Activated CD8-positive, alpha-beta T cell treated with anti-CD3 and anti-CD28 coated beads for 36 hours (primary cell): ENCODE results near the gene CD200R1. TPM values are rescaled to one million over a fixed set of nuclear protein-coding genes. Genes with fewer than 3 reads are reported as not detected.

Source experiments
- ATAC-seq: fragments of 200-7000 bp; cut with Tn5 transposase; one replicate; pipeline ENCODE4 v1.10.0; 2021; ENCODE audit warnings: mild to moderate bottlenecking, moderate library complexity
- CTCF ChIA-PET: fragments of 350-600 bp; sonication (Branson Sonifier 250); formaldehyde crosslinking; loops from one replicate; lab custom pipeline; 2021; ENCODE audit warnings: antibody characterized with exemption; lab: Charles Lee
- POLR2A ChIA-PET: fragments of 350-600 bp; sonication (Branson Sonifier 250); formaldehyde crosslinking; loops from one replicate; lab custom pipeline; 2021; ENCODE audit warnings: antibody characterized with exemption; lab: Charles Lee
- DNase-seq: peaks from one replicate; pipeline ENCODE4 v3.0.0-alpha.2; 2020
- H3K27ac Mint-ChIP-seq: one replicate; pipeline ENCODE4 v1.8.0; 2021; ENCODE audit warnings: mild to moderate bottlenecking, mixed read lengths
- H3K27me3 Mint-ChIP-seq: one replicate; pipeline ENCODE4 v1.8.0; 2021; ENCODE audit warnings: mixed read lengths
- H3K36me3 Mint-ChIP-seq: one replicate; pipeline ENCODE4 v1.8.0; 2021; ENCODE audit warnings: low read depth, mixed read lengths
- H3K4me1 Mint-ChIP-seq: one replicate; pipeline ENCODE4 v1.8.0; 2021; ENCODE audit warnings: low read depth, mixed read lengths
- H3K4me3 Mint-ChIP-seq: one replicate; pipeline ENCODE4 v1.8.0; 2021; ENCODE audit warnings: mild to moderate bottlenecking, moderate library complexity, mixed read lengths
- H3K9me3 Mint-ChIP-seq: one replicate; pipeline ENCODE4 v1.8.0; 2021; ENCODE audit warnings: mixed read lengths
- intact Hi-C: fragments of 100-400 bp; cut with micrococcal nuclease; formaldehyde crosslinking; loops from one replicate; pipeline ENCODE4 v1.10.0; 2022
- total RNA-seq, 2 experiments: library from RNA; stranded (reverse); gene quantifications; one replicate each; pipeline ENCODE4 v1.2.3, GENCODE V29; 2021
- TF ChIP-seq, protein P1 (sequence below): fragments of 200-600 bp; IDR thresholded peaks from one replicate; pipeline ENCODE4 v1.8.0; 2022; ENCODE audit warnings: antibody characterized with exemption, mild to moderate bottlenecking

The CD200R1 gene
- total RNA-seq, 2 experiments from 2014 or later = 1.4 to 1.8 TPM

DNA sequence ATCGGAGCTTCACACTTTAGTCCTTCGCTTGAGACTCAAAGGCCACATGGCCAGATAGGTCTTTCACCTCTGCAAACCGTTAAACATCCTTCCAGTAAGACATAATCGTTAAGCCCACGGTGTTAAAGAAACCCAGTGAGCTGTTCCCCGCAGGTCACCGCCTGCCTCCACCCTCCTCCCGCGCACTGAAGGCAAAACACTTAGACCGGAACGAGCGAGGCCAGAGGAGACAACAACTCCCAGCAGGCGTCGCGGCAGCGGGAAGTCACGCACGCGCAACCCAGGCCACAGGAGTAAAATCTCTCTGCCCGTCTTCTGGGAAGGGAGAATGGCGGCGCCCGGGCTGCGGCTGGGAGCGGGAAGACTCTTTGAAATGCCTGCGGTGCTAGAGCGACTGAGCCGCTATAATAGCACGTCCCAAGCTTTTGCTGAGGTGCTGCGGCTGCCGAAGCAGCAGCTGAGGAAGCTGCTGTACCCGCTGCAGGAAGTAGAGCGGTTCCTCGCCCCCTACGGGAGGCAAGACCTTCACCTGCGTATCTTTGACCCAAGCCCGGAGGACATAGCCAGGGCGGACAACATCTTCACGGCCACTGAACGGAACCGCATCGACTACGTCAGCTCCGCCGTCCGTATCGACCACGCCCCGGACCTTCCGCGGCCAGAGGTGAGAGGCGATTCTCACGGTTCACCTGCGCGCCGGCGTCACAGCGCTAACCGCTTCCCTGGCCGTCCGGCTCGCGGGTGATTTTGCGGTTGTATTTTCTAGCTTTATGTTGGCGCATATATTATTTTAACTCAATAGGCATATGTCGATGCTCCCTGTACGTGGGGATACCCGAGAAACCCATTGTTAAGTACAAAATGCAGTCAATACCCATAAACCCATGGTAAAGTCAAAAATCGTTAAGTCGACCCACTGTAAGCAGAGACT is 16.0 kb upstream of the CD200R1 start, which contains the start of gene GTPBP8:
Gene GTPBP8, plus strand, starts transcription at position 313 of the 931 bp plus-strand sequence. Its CDS starts 16 bp downstream, at position 329.
- H3K36me3 Mint-ChIP-seq = peaks cover 11% of the 10 kb centered on the region
- H3K27me3 Mint-ChIP-seq = no peaks in the 10 kb centered on the region
- TF ChIP-seq, protein P1, sequence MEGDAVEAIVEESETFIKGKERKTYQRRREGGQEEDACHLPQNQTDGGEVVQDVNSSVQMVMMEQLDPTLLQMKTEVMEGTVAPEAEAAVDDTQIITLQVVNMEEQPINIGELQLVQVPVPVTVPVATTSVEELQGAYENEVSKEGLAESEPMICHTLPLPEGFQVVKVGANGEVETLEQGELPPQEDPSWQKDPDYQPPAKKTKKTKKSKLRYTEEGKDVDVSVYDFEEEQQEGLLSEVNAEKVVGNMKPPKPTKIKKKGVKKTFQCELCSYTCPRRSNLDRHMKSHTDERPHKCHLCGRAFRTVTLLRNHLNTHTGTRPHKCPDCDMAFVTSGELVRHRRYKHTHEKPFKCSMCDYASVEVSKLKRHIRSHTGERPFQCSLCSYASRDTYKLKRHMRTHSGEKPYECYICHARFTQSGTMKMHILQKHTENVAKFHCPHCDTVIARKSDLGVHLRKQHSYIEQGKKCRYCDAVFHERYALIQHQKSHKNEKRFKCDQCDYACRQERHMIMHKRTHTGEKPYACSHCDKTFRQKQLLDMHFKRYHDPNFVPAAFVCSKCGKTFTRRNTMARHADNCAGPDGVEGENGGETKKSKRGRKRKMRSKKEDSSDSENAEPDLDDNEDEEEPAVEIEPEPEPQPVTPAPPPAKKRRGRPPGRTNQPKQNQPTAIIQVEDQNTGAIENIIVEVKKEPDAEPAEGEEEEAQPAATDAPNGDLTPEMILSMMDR = no peak
- CTCF ChIA-PET = interaction anchor here (0.7 to 6.3 kb wide), 7 partner anchors 10 to 349 kb away, joined by 4 to 55 read pairs (median 9); partner anchors contain the start of gene CD200R1
- peak within 1 kb of the TSS; percentile 97 for H3K27ac Mint-ChIP-seq
- peaks cover 57% of the 10 kb centered on the region for H3K4me1 Mint-ChIP-seq
- intact Hi-C loops = no loop called here
- POLR2A ChIA-PET = interaction anchor here (0.6 to 3.1 kb wide), 10 partner anchors 10 to 429 kb away, joined by 3 to 20 read pairs (median 8); partner anchors contain the start of genes ATG3, CD200R1 and SLC35A5
- no peaks in the 10 kb centered on the region for H3K9me3 Mint-ChIP-seq
- H3K4me3 Mint-ChIP-seq = peak within 1 kb of the TSS; percentile 89
- ATAC-seq = peak; percentile 94
- DNase-seq = peak; percentile 92

DNA sequence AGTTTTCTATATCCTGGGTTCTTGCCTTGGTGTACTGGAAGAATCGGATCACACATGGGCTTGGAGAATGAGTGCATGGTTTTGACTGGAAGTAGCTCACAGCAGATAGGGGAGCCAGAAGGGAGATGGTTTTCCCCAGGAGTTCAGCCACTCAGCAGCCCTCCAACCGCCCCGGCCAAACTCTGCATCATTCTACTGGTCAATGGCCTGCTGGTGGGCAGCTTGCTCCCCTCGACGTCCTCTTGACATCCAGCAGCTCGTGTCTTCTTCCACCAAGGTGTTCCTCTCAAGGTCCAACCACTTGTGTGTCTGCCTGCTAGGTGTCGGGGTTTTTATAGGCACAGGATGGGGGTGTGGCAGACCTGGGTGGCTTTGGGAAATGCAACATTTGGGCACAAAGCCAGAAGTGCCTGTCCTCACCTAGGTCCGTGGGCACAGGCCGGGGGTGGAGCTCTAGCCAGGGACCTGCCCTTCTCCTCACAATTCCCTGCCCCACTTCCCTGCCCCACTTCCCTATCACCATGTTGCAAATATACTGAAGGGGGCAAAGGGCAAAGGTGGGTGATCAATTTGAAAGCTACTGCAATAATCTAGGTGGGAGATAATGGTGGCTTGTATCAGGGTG is 12.9 kb upstream of the CD200R1 start:
- H3K4me3 Mint-ChIP-seq = no peak overlapping the region
- H3K27me3 Mint-ChIP-seq = no peaks in the 10 kb centered on the region
- no peaks in the 10 kb centered on the region for H3K9me3 Mint-ChIP-seq
- H3K4me1 Mint-ChIP-seq = peaks cover 54% of the 10 kb centered on the region
- no peak overlapping the region for H3K27ac Mint-ChIP-seq
- ATAC-seq = no peak
- DNase-seq = no peak
- intact Hi-C loops = no loop called here
- POLR2A ChIA-PET = interaction anchor here (1.2 kb wide), 1 partner anchor 15 kb away, joined by 4 read pairs; no protein-coding TSS in a partner anchor
- peaks cover 4% of the 10 kb centered on the region for H3K36me3 Mint-ChIP-seq
- CTCF ChIA-PET = interaction anchor here (1.4 to 6.3 kb wide), 6 partner anchors 9 to 405 kb away, joined by 3 to 55 read pairs (median 10); partner anchors contain the start of gene CD200R1
- TF ChIP-seq, protein P1 = no peak

DNA sequence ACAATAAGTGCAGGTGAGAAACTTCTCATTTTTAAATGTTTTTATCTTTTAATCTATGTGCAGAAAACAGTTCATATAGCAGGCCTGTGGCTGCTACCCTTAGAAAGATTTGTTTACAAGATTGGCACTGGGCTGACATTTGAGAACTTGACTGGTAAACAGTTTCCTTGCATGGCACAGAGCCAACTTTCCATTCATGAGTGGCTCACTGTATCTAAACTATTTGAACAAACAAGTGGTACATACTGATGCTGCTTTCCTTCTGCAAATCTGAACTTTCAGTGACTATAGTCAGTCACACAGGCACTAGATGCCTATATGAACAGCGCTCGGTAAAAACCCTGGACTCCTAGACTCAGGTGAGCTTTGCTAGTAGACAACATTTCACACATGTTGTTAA is 9.6 kb upstream of the CD200R1 start:
- peak; percentile 27 for DNase-seq
- Mint-ChIP-seq H3K27ac (no peak overlapping the region), H3K4me3 (no peak overlapping the region), H3K4me1 (peaks cover 38% of the 10 kb centered on the region), H3K9me3 (no peaks in the 10 kb centered on the region), H3K36me3 (no peaks in the 10 kb centered on the region), H3K27me3 (no peaks in the 10 kb centered on the region)
- ATAC-seq = peak; percentile 51
- ChIA-PET POLR2A (interaction anchor here (1.4 kb wide), 1 partner anchor 18 kb away, joined by 3 read pairs; no protein-coding TSS in a partner anchor), CTCF (interaction anchor here (1.4 to 4.7 kb wide), 5 partner anchors 8 to 330 kb away, joined by 3 to 27 read pairs (median 4); partner anchors contain the start of gene CD200R1)
- intact Hi-C loops = no loop called here
- TF ChIP-seq, protein P1 = no peak

DNA sequence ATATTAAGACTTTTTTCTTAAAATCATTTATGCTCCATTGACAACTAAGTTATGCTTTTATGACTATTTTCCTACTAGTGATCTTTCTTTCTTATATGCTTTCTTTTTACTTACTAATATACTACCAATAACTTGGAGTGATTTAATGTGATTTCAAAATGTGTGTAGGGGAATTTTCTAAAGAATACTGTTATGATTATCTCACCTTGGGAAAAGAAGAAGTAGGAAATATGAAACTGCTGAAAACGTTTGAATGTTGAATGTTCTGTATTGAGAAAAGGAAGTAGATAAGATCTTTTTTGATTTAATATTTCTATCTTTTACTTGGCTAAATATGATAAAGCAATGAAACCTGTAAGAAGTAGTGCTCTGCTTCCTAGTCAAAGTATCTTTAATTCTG is 7.8 kb upstream of the CD200R1 start:
- no peaks in the 10 kb centered on the region for H3K9me3 Mint-ChIP-seq
- DNase-seq (no peak), ATAC-seq (no peak)
- intact Hi-C loops = no loop called here
- H3K4me3 Mint-ChIP-seq = no peak overlapping the region
- H3K36me3 Mint-ChIP-seq = no peaks in the 10 kb centered on the region
- H3K27ac Mint-ChIP-seq = no peak overlapping the region
- no peaks in the 10 kb centered on the region for H3K27me3 Mint-ChIP-seq
- peaks cover 46% of the 10 kb centered on the region for H3K4me1 Mint-ChIP-seq
- TF ChIP-seq, protein P1 = no peak
- ChIA-PET POLR2A (no interaction called here), CTCF (interaction anchor here (1.4 to 4.7 kb wide), 2 partner anchors 12 to 248 kb away, joined by 3 to 27 read pairs; no protein-coding TSS in a partner anchor)
